HUES64 (cell line): ENCODE results near the gene KLHL36.
"Not testable (repeated sequence)": the region's sequence is repeated elsewhere in the genome, so short reads cannot be mapped to it uniquely, and the experiment has no call there.

ENCODE experiments used
- H3K27ac ChIP-seq: 2 replicates; pipeline ENCODE4 v1.7.0; 2013; ENCODE audit warnings: low read depth, low read length, inconsistent platforms
- H3K27me3 ChIP-seq: 2 replicates; pipeline ENCODE4 v1.6.1; 2013; ENCODE audit warnings: mild to moderate bottlenecking, low read length; ENCODE audit not compliant: insufficient read depth
- H3K36me3 ChIP-seq: 2 replicates; pipeline ENCODE4 v1.6.1; 2013; ENCODE audit warnings: mild to moderate bottlenecking, low read length; ENCODE audit not compliant: insufficient read depth
- H3K4me1 ChIP-seq: 2 replicates; pipeline ENCODE4 v1.6.1; 2013; ENCODE audit warnings: mild to moderate bottlenecking, low read length, moderate library complexity; ENCODE audit not compliant: insufficient read depth
- H3K4me3 ChIP-seq: 2 replicates; pipeline ENCODE4 v1.5.1; 2013; ENCODE audit warnings: mild to moderate bottlenecking, low read length, moderate library complexity
- H3K9ac ChIP-seq: 2 replicates; pipeline ENCODE4 v1.6.1; 2013; ENCODE audit warnings: mild to moderate bottlenecking, low read depth, low read length
- H3K9me3 ChIP-seq: 2 replicates; pipeline ENCODE4 v1.6.1; 2013; ENCODE audit warnings: low read depth, low read length; ENCODE audit not compliant: insufficient read depth
- WGBS: fragments of 150-250, 120-280 bp; methylation state at CpG from one replicate; pipeline ENCODE4 v1.1.7; 2013; ENCODE audit warnings: missing lambda C conversion rate; 5-methylcytosine and 5-hydroxymethylcytosine counted together

Gene KLHL36

DNA sequence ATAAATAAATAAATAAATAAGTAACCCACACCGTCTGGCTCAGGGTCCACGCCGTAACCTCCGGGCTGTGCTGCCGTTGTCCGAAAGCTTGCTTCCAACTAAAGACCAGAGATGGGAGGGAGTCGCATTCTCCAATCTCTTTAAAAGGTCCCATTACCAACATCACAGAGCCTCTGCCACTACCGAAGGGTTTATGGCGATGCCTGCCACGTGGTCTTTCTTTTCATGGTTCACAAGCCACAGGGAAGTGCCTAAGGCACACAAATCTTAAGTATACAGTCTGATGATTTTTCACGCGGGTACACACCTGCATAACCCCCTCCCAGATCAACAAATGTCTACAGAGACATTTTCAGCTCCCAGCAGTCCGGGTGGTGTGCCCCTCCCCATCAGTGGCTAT, 31.8 kb upstream of the KLHL36 start:
- WGBS = 25% methylated on average over 13 of the region's 13 CpGs
- H3K4me3 ChIP-seq = peak overlapping the region; percentile 77
- no peaks in the 10 kb centered on the region for H3K9me3 ChIP-seq
- H3K9ac ChIP-seq = peak overlapping the region; percentile 75; the same call in 1 of the 2 replicates
- H3K27ac ChIP-seq = no peak overlapping the region
- peaks cover 22% of the 10 kb centered on the region; the same call in 1 of the 2 replicates for H3K4me1 ChIP-seq
- H3K36me3 ChIP-seq = peaks cover 21% of the 10 kb centered on the region; the same call in 1 of the 2 replicates
- peaks cover 7% of the 10 kb centered on the region for H3K27me3 ChIP-seq

GRCh38 chr16:84617041-84617790, 31.1 kb upstream of the KLHL36 start:
- H3K27me3 ChIP-seq = peaks cover 7% of the 10 kb centered on the region
- peaks cover 18% of the 10 kb centered on the region; the same call in 1 of the 2 replicates for H3K36me3 ChIP-seq
- peak overlapping the region; percentile 77 for H3K4me3 ChIP-seq
- peak overlapping the region; percentile 75 for H3K9ac ChIP-seq
- WGBS = under 1% methylated on average over 54 of the region's 54 CpGs
- peaks cover 25% of the 10 kb centered on the region; the same call in 1 of the 2 replicates for H3K4me1 ChIP-seq
- 0 out of 2 replicates have a peak overlapping the region, but pooled peaks have one; percentile 43 for H3K27ac ChIP-seq
- no peaks in the 10 kb centered on the region for H3K9me3 ChIP-seq

GRCh38 chr16:84617791-84618580, 30.3 kb upstream of the KLHL36 start, which contains the start of gene COTL1:
Gene COTL1 (minus strand): TSS chr16:84618078. CDS start chr16:84617914, 164 bp downstream.
- peak within 1 kb of the TSS; percentile 89 for H3K27ac ChIP-seq
- H3K4me1 ChIP-seq = peaks cover 25% of the 10 kb centered on the region; the same call in 1 of the 2 replicates
- H3K4me3 ChIP-seq = peak within 1 kb of the TSS; percentile 77
- H3K9ac ChIP-seq = peak within 1 kb of the TSS; percentile 75
- H3K36me3 ChIP-seq = peaks cover 18% of the 10 kb centered on the region; the same call in 1 of the 2 replicates
- under 1% methylated on average over 76 of the region's 76 CpGs for WGBS
- H3K9me3 ChIP-seq = no peaks in the 10 kb centered on the region
- peaks cover 7% of the 10 kb centered on the region for H3K27me3 ChIP-seq

GRCh38 chr16:84618581-84619460, 29.5 kb upstream of the KLHL36 start:
- Histone ChIP-seq H3K4me1 (peaks cover 25% of the 10 kb centered on the region; the same call in 1 of the 2 replicates), H3K27me3 (peaks cover 7% of the 10 kb centered on the region), H3K9ac (peak overlapping the region; percentile 69), H3K9me3 (no peaks in the 10 kb centered on the region), H3K4me3 (peak overlapping the region; percentile 44), H3K36me3 (peaks cover 16% of the 10 kb centered on the region; the same call in 1 of the 2 replicates), H3K27ac (peak overlapping the region; percentile 89)
- 12% methylated on average over 11 of the region's 12 CpGs for WGBS

DNA sequence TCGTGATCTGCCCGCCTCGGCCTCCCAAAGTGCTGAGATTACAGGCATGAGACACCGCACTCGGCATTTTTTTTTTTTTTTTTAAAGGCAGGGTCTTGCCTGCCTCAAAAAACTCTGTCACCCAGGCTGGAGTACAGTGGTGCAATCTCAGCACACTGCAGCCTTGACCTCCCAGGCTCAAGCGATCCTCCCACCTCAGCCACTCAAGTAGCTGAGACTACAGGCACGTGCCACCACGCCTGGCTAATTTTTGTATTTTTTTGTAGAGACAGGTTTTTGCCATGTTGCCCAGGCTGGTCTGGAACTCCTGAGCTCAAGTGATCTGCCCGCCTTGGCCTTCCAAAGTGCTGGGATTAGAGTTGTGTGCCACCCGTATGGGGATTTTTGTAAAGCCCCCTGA, 27.4 kb upstream of the KLHL36 start:
- 90% methylated on average over 10 of the region's 10 CpGs for WGBS
- H3K4me3 ChIP-seq, H3K9me3 ChIP-seq, H3K27me3 ChIP-seq, H3K27ac ChIP-seq, H3K36me3 ChIP-seq, H3K9ac ChIP-seq: not testable (repeated sequence)
- H3K4me1 ChIP-seq = peaks cover 18% of the 10 kb centered on the region; the same call in 1 of the 2 replicates

GRCh38 chr16:84625556-84625955, 22.8 kb upstream of the KLHL36 start:
- no peaks in the 10 kb centered on the region for H3K9me3 ChIP-seq
- 95% methylated on average over 6 of the region's 6 CpGs for WGBS
- H3K4me1 ChIP-seq = peaks cover 4% of the 10 kb centered on the region; the same call in 1 of the 2 replicates
- no peak overlapping the region for H3K27ac ChIP-seq
- no peak overlapping the region for H3K9ac ChIP-seq
- no peak overlapping the region for H3K4me3 ChIP-seq
- H3K36me3 ChIP-seq = no peaks in the 10 kb centered on the region
- no peaks in the 10 kb centered on the region for H3K27me3 ChIP-seq

DNA sequence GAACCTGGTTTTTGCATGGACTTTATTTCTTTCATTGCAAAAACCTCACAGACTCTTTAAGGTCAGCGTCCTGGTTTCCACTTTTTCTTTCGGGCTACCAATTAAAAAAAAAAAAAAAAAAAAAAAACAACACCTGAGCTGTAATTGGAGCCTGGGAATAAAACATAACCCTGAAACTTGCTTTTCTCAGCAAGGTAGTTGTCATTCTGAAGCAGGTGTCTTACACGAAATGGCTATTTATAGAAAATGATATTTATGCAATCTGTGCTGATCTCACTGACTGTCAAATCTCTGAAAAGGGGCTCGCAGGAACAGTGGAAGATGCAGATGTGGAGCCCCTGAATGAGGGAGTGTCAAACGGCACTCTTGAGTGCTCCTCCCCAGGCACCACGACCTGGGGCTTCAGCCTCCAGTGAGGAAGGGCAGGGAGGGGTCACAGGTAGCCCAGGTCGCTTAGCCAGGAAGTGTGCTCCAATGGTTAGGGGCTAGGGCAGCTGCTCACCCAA, 20.0 kb upstream of the KLHL36 start:
- no peak overlapping the region for H3K9ac ChIP-seq
- 82% methylated on average over 7 of the region's 7 CpGs for WGBS
- no peaks in the 10 kb centered on the region for H3K36me3 ChIP-seq
- no peaks in the 10 kb centered on the region for H3K27me3 ChIP-seq
- H3K9me3 ChIP-seq = no peaks in the 10 kb centered on the region
- no peak overlapping the region for H3K4me3 ChIP-seq
- H3K27ac ChIP-seq = no peak overlapping the region
- H3K4me1 ChIP-seq = no peaks in the 10 kb centered on the region

GRCh38 chr16:84629580-84629979, 18.7 kb upstream of the KLHL36 start:
- H3K27ac ChIP-seq = no peak overlapping the region
- H3K4me3 ChIP-seq = no peak overlapping the region
- H3K9me3 ChIP-seq = no peaks in the 10 kb centered on the region
- no peaks in the 10 kb centered on the region for H3K4me1 ChIP-seq
- 73% methylated on average over 10 of the region's 10 CpGs for WGBS
- no peak overlapping the region for H3K9ac ChIP-seq
- no peaks in the 10 kb centered on the region for H3K27me3 ChIP-seq
- no peaks in the 10 kb centered on the region for H3K36me3 ChIP-seq

DNA sequence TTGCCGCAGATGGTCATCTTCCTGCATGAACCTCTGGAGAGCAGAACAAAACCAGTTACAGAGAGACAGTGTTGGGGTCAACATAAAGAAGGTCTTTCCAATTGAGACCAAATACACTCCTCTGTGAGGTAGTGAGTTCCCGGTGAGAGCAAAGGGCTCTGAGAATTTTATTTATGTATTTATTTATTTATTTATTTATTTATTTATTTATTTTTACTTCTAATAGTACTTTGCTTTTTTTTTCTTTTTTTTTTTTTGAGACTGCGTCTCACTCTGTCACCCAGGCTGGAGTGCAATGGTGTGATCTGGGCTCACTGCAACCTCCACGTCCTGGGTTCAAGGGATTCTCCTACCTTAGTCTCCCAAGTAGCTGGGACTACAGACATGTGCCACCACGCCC, 18.3 kb upstream of the KLHL36 start:
- 98% methylated on average over 4 of the region's 5 CpGs for WGBS
- Histone ChIP-seq H3K27ac (no peak overlapping the region), H3K9me3 (no peaks in the 10 kb centered on the region), H3K9ac (no peak overlapping the region), H3K4me1 (no peaks in the 10 kb centered on the region), H3K36me3 (no peaks in the 10 kb centered on the region), H3K27me3 (no peaks in the 10 kb centered on the region), H3K4me3 (no peak overlapping the region)

DNA sequence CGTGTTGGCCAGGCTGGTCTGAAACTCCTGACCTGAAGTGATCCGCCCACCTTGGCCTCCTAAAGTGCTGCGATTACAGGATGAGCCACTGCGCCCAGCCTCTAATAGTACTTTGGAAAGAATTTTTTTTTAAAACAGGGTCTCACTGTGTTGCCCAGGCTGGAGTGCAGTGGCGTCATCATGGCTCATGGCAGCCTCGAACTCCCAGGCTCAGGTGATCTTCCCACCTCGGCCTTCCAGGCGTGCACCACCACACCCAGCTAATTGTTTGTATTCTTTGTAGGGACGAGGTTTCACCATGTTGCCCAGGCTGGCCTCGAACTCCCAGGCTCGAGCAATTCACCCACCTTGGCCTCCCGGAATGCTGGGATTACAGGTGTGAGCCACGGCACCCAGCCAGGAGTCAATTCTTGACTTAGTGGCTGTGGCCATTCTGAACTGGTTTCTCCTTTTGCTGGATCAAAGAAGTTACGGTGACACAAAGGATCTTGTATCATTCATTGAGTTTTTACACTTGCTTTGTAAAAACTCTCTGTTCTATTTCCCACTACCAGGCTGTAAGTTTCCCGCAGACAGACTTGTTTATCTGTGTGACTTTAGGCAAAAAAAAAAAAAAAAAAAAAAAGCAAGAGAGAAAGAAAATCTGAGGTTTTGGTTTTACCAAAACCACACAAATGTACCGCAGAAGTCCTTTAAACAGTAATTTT, 17.7 kb upstream of the KLHL36 start:
- Histone ChIP-seq H3K27ac (no peak overlapping the region), H3K27me3 (no peaks in the 10 kb centered on the region), H3K36me3 (no peaks in the 10 kb centered on the region), H3K9me3 (no peaks in the 10 kb centered on the region), H3K9ac (no peak overlapping the region), H3K4me1 (no peaks in the 10 kb centered on the region), H3K4me3 (no peak overlapping the region)
- 96% methylated on average over 14 of the region's 16 CpGs for whole genome bisulfite sequencing
